GM10266 (cell line): ENCODE data around the gene CACNB4.

Source experiments
- DNase-seq: peaks from one replicate; pipeline ENCODE4 v3.0.0; 2012; ENCODE audit errors: extremely low spot score
- CTCF ChIP-seq: IDR thresholded peaks from 2 replicates; pipeline ENCODE4 v1.5.1; 2012; ENCODE audit warnings: mild to moderate bottlenecking, low read depth; ENCODE audit not compliant: control insufficient read depth, insufficient read depth; ENCODE audit errors: missing control alignments

CACNB4 gene

GRCh38 chr2:152072011-152072410 is 26.8 kb downstream of the CACNB4 start:
- TF ChIP-seq CTCF = no peak
- DNase-seq = no peak

GRCh38 chr2:152071518-152071917 is 27.3 kb downstream of the CACNB4 start:
- no peak for TF ChIP-seq CTCF
- no peak for DNase-seq

GRCh38 chr2:152071092-152071491 is 27.8 kb downstream of the CACNB4 start:
- DNase-seq = peak; percentile 50
- no peak for TF ChIP-seq CTCF

GRCh38 chr2:152068226-152068625 is 30.6 kb downstream of the CACNB4 start:
- no peak for TF ChIP-seq CTCF
- no peak for DNase-seq

- DNase-seq = no peak
- TF ChIP-seq CTCF = no peak
Measured at GRCh38 chr2:152067823-152068222, 31.0 kb downstream of the CACNB4 start.

GRCh38 chr2:152065945-152066344 is 32.9 kb downstream of the CACNB4 start:
- TF ChIP-seq CTCF = no peak
- no peak for DNase-seq

GRCh38 chr2:152064001-152064400 is 34.8 kb downstream of the CACNB4 start:
- no peak for TF ChIP-seq CTCF
- DNase-seq = no peak
